Measurements from ENCODE around the gene SLC7A10.
"Not testable (repeated sequence)": the region's sequence is repeated elsewhere in the genome, so short reads cannot be mapped to it uniquely, and the experiment has no call there.

The SLC7A10 gene

DNA sequence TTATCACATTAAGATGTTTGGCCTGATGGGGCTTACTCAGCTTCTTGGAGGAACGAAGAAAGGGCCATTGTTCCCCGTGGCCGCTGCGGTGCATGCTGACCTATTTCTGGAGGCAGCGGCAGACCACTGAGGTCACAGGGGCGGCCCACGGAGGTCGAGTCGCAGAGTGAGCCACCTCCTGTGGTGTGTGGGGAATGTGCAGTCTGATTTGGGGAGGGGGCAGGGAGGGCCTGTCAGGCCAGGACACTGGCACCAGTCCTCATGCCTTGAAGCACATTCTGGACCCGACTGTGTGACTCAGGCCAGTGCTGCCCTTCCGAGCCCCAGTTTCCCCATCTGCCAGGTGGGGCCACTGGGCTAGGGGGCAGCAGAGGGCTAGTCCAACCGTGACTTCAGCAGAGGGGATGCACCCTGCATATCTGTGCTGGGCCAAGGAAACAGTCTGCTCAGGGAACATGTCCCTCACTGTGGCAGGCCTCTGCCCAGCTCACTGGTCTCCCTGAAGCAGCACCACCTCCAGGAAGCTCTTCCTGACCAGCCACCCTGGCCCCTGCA, 6.3 kb downstream of the SLC7A10 start:
- no peak for DNase-seq (ENCODE audit: low read depth in 2 of 2, low spot score in 1 of 2)

DNA sequence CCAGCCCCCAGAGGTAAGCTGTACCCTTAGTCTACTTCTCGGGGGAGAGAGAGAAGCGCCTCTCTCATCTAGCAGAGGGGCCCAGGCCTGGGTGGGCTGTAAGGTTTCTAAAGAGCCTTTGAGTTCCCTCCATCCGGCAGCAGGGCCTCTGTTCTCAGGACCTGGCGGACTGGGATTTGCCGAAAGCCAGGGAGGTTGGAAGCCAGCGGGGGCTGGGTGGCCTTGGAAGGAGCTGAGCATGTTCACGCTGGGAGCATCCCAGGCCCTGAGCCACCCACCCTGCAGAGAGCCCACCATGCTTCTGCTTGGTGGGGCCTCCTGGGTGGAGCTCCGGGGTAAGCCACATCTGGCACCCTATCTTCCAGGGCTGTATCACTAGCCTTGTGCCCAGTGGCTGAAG, 7.8 kb downstream of the SLC7A10 start:
- DNase-seq (ENCODE audit: low read depth in 2 of 2, low spot score in 1 of 2) = no peak

DNA sequence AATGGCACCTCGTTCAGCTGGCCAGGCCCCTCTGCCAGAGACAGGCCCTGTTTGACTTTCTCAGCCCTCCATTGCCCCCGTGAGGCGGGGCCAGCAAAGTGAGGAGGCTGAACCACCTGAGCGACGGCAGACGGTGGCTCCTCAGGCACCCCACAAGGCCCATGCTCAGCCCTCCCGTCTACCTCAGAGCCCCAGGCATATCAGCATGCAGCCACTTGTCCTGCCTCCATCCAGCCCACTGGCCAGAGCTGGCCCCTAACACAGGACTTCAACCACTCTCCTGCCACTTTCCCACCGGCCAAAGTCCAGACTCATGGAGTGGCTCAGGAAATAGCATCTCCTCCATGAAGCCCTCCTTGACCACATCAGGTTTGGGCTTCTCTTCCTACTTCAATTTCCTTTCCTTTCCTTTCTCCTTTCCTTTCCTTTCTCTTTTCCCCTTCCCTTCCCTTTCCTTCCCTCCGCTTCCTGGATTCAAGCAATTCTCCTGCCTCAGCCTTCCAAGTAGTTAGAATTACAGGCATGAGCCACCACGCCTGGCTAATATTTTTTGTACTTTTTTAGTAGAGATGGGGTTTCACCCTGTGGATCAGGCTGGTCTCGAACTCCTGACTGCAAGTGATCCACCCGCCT, 9.3 kb downstream of the SLC7A10 start:
- no peak for DNase-seq (ENCODE audit: low read depth in 2 of 2, low spot score in 1 of 2)

DNA sequence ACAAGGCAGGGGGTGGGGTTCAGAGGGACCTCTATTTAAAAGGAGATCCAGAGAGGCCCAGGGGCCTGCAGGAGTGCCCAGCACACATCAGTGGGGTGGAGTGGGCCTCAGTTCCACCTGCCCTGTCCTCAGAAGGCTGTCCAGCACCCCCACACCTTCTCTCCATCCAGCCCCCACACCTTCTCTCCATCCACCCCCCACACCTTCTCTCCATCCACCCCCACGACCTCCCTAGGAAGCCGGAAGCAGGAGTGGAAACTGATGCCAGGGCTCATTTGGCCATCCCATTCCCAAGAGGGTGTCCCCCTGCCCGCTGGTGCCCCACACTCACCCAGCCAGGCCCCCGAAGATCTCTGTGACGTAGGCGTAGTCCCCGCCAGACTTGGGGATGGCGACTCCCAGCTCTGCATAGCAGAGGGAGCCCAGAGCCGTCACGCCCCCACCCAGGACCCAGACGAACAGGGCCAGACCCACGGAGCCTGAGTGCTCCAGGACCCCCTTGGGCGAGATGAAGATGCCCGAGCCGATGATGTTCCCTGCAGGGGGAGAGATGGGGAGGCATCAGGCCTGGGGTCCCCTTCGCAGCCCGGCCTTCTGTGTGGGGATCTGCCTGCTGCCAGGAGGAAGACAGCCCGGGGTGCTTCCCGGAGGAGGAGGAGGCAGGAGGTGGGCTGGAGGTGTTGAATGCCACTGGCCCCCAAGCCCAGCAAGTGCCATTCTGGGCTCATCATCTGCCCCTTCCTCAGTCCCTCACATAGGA, 10.0 kb downstream of the SLC7A10 start:
- no peak for DNase-seq (ENCODE audit: low read depth in 2 of 2, low spot score in 1 of 2)

DNA sequence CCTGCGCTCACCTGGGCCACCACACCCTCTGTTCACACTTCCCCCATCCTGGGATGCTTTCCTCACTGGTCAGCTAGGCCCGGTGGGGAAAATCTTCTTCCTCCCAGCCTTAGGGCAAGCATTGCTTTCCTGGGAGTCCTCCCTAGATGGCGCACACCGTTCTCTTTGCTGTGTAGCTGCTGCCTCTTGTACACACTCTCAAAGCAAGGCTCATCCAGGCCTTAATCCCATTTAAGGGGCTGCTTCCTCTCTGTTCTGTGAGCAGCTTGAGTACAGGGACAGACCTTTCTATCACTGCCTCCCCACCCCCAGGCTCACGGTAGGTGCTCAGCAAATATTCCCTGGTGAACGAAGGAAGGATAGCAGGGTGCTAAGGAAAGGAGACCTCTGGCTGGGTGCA, 11.1 kb downstream of the SLC7A10 start:
- DNase-seq (ENCODE audit: low read depth in 2 of 2, low spot score in 1 of 2) = no peak

DNA sequence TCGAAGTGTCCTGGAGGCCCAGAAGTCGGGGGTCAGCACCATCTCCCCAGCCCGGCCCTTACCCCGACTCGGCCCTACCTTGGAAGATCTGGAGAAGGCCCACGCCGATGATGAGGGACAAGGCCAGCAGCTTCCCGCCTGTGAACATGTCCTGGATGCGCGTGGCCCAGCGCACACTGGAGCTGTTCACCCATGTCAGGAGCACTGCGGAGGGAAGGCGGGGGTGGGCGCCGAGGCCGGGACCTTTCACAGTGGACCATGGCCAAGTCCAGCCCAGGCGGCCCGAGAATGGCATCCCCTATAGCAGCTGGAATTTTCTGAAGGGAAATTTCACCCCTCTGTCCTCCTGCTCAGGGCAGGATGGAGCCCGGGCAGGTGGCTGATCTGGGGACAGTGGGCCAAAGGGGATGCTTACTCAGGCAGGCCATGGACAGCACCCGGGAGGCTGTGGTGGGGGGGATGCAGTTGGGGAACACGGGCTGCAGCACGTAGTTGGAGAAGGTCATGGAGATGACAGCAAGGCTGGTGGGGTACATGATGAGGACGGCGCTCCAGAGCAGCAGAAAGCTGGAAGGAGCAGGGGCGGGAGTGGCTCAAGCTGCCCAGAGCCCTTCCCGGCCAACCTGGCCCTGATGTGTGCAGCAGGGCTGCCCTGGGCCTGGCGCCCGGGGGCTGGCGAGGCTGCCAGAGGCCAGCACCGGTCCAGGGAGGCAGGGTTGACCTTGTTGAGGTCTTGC, 13.0 kb downstream of the SLC7A10 start:
- no peak for DNase-seq (ENCODE audit: low read depth in 2 of 2, low spot score in 1 of 2)

DNA sequence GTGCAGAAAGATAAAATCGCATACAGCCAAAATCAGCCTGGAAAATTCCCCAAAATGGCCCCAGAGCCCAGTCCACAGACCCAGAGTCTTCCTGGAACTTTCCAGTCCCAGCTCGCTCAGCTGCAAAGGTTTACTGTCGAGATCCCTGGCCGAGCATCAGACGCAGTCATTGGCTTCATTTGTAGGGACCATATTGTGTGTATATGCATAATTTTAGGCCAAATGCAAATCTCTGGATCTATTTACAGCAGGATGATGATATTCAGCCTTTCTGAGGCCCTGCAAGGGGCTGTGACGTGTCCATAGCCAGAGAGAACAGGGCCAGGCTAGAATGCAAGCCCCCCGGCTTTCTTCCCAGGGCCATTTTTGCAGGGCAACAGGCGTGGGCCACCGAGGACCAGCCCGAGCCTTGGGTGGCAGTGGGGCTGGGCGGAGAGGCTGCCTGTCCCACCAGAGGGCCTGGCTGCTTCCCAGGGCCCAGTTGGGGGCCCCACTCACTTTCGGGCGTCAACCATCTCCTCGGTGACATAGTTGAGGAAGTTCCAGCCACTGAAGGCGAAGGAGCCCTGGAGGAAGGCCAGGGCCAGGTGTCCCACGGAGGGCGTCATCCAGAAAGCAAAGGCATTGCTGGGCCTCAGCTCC, 13.7 kb downstream of the SLC7A10 start:
- DNase-seq (ENCODE audit: low read depth in 2 of 2, low spot score in 1 of 2) = no peak

DNA sequence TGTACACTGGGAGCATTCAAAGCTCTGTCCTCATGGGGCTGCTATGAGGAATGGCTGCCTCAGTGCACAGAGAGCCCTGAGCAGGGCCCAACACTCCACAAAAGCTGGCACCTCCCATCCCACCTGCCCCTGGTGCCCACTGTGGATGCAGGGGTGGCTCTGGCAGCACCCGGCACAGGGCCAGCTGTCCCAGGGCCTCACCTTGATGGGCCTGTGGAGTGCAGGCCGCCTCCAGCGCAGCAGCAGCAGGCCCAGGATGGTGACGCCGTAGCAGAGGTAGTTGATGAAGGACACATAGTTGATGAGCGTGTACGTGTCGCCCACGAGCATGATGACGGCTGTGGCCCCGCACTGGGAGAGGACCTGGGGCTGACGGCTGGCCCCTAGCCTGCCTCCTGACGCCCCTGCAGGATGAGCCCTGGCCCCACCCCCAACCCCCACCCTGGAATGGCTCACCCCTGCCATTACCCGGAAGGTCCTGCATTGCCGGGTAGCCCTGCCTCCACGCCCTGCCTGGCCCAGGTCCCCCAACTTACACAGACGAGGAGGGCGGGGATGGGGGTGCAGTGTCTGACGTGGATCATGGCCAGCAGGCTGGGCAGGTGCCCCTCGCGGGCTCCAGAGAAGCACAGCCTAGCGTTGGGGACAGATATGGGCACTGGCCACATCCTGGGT, 15.2 kb downstream of the SLC7A10 start:
- no peak for DNase-seq (ENCODE audit: low read depth in 2 of 2, low spot score in 1 of 2)

DNA sequence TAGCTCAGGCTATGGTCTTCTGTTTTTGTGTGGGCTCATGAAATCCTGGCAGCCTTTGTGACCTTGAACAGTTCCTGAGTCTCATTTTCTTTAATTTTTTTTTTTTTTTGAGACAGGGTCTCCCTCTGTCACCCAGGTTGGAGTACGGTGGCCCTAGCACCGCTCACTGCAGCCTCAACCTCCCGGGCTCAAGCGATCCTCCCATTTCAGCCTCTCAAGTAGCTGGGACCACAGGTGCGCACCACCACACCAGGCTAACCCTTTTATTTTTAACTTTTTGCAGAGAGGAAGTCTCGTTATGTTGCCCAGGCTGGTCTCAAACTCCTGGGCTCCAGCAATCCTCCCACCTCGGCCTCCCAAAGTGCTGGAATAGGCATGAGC, 15.8 kb downstream of the SLC7A10 start:
- not testable (repeated sequence) for DNase-seq (ENCODE audit: low read depth in 2 of 2, low spot score in 1 of 2)

DNA sequence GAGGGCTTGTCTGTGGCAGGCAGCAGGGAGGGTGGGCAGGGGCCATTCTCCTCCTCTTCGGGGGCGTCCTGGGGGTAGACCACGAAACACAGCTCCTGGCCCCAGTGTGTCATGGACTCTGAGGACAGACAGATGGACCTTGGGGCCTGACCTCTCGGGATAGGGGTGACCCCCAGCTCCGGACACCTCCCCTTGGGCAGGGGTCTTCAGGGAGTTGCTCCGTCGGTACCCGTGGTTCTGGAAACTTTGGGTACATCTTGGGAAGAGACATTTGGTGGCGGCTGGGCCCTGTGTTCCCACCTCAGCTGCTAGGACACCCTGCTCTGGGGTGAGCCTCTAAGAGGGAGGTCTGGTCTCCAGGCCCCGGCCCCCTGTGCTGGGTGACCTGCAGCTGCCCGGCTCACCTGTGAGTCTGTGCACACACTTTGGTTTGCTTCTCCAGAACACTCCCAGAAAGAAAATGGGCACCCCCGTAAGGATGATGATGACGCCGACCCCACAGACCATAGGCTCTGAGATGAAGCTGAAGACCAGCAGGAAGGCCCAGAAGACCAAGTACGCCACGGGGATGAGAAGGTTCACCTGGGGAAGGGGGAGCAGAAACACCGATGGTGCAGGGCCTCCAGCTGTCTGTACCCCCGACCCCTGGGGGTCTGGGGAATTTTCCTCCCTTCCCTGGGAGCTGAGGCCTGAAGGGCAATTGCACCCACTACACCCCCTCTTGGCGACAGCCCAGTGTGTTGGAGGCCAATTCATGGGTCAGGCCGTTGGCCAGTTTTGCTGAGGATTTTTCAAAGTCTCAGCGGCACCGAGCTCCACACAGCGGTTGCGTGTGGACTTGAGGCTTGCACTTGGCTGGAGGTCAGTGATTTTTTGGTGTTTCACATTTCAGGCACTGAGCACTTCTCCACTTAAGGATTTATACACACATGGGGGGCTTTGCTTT, 16.5 kb downstream of the SLC7A10 start:
- DNase-seq (ENCODE audit: low read depth in 2 of 2, low spot score in 1 of 2) = no peak

DNA sequence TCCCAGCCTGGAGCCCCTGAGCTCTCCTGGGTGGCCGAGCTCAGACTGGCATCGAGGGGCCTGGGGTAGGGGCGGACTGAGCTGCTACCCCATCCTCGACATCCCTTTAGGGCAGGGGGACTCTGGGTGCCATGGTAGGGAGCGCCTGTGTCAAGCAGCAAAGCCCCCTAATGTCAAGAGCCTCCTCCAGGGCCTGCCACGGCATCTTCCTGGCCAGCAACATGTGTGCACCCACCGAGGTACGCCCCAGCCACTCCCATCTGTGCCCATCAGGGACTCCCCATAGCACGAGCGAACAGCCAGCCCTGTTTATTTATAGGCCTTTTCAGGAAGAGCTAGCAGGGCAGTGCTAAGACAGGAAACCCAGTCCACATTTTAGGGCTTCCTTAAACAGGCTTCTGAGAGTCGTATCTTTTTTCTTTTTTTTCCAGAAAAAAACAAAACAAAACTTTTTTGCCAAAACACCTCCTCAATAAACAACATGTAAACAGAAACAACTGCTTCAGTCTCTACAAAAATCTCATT, 17.2 kb downstream of the SLC7A10 start:
- DNase-seq (ENCODE audit: low read depth in 2 of 2, low spot score in 1 of 2) = no peak

DNA sequence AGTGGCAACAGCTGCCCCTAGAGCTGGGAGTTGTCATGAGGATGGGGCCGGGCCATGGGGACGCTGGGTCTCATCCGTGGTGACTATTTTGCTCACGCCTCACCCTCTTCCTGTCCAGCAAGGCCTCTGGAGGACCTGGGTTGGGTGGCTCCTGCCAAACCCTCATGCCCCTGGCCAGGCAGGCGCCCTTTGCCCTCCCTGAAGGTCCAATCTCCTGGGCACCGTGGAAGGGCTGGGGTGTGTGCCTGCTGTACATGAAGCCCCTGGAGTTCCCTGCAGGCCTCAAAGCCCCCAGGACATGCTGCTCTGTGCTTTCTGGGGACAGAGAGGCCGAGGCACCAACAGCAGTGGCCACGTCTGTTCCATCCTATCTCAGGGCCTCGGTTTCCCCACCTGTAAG, 17.7 kb downstream of the SLC7A10 start:
- DNase-seq (ENCODE audit: low read depth in 2 of 2, low spot score in 1 of 2) = no peak

DNA sequence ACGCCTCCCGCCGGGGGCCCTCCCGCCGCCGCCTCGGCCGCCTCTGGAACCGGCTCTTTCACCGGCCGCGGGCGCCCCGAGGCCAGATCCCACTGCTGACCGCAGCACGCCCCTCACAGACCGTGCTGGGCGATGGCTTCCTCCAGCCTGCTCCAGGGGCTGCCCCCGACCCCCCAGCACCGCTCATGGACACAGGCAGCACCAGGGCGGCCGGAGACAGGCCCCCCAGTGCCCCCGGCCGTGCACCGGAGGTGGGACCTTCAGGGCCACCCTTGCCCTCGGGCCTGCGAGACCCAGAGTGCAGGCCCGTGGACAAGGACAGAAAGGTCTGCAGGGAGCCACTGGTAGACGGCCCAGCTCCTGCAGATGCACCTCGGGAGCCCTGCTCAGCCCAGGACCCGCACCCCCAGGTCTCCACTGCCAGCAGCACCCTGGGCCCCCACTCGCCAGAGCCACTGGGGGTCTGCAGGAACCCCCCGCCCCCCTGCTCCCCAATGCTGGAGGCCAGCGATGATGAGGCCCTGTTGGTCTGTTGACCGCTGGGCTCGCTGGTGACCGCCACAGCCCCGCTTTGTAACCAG, 18.5 kb downstream of the SLC7A10 start:
- no peak for DNase-seq (ENCODE audit: low read depth in 2 of 2, low spot score in 1 of 2)

DNA sequence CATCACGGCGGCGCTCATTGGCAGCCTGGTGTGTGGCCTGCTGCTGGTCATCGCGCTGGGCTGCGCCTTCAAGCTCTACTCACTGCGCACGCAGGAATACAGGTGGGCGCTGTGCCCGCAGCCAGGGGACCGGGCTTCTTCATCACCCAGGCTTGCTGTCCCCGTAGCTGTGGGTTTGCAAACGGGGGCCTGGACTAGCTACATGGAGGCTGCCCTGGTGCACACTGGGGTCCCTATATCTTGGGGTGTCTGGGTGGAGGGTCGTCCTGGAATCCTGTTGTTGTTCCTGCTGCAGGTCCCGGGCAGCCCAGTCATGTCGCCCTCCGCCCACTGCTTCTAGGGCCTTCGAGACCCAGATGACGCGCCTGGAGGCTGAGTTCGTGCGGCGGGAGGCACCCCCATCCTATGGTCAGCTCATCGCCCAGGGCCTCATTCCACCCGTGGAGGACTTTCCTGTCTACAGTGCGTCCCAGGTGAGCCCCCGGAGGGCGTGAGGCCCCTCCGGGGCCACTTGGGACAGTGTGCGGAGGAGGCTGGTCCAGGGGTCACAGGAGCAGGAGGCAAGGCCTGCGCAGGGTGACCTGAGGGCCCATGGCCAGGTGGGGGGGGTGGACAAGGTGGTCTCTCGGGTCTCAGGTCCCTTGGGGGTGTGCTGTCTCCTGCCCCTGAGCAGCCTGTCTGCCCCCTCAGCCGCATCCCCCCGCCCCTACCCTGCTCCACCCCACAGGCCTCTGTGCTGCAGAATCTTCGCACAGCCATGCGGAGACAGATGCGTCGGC, 19.2 kb downstream of the SLC7A10 start:
- DNase-seq (ENCODE audit: low read depth in 2 of 2, low spot score in 1 of 2) = no peak

DNA sequence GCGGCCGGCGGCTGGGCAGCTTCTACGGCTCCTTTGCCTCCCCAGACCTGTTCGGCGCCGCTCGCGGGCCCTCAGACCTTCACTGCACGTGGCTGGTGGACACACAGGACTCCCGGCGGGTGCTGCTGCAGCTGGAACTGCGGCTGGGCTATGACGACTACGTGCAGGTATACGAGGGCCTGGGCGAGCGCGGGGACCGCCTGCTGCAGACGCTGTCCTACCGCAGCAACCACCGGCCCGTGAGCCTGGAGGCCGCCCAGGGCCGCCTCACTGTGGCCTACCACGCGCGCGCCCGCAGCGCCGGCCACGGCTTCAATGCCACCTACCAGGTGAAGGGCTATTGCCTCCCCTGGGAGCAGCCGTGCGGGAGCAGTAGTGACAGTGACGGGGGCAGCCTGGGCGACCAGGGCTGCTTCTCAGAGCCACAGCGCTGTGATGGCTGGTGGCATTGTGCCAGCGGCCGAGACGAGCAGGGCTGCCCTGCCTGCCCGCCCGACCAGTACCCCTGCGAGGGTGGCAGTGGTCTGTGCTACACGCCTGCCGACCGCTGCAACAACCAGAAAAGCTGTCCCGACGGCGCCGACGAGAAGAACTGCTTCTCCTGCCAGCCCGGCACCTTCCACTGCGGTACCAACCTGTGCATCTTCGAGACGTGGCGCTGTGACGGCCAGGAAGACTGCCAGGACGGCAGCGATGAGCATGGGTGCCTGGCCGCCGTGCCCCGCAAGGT, 20.0 kb downstream of the SLC7A10 start:
- DNase-seq (ENCODE audit: low read depth in 2 of 2, low spot score in 1 of 2) = no peak

DNA sequence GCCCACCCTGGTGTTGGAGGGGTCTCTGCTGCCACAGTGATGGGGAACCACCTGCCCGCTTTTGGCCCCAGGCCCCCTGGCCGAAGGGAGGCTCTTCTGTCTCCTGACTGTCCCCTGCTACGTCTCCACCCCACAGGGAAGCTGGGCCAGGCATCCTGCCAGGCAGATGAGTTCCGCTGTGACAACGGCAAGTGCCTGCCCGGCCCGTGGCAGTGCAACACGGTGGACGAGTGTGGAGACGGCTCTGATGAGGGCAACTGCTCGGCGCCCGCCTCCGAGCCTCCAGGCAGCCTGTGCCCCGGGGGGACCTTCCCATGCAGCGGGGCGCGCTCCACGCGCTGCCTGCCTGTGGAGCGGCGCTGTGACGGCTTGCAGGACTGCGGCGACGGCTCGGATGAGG, 20.5 kb downstream of the SLC7A10 start:
- DNase-seq (ENCODE audit: low read depth in 2 of 2, low spot score in 1 of 2) = no peak

DNA sequence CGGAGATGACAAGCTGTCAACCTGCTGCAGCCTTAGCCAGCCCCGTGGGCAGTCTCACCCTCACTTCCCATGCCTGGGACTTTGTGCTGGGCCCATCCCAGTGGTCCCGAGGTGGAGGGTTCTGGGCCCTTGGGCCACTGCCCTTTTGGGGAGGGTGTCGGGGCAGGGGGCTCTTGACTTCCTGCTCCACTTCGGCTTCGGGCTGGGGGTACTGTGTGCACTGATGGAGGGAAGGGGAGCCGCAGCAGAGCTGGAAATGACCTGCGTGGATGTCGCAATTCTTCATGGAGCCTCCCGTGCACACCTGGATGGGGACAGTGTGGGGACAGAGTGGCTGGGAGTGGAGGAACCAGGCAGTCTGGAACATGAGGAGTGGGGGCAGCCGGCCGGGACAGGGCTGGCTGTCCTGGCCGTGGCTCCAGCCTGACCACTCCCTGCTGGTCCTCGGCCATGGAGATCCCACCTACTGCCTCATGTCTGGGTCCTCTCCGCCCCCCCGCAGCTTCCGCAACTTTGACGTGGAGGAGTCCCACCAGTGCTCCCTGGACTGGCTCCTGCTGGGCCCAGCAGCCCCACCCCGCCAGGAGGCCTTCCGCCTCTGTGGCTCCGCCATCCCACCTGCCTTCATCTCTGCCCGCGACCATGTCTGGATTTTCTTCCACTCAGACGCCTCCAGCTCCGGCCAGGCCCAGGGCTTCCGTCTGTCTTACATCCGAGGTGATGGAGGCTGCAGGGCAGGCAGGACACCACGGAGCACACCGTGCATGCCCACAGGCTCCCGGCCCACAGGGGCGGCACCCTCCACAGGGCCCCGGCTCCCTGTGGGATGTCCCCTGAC, 21.3 kb downstream of the SLC7A10 start:
- no peak for DNase-seq (ENCODE audit: low read depth in 2 of 2, low spot score in 1 of 2)
